Peyer's patch (tissue), 4 donors: ENCODE data around the gene BLOC1S5.

Source experiments
- CTCF ChIP-seq, 6 experiments: fragments of 450-650 bp in 4 of 6; fragments of 200-600 bp in 2 of 6; sonication (generic) in 1 of 6; IDR thresholded peaks; one replicate each; pipeline ENCODE4 v1.5.1; 2017 to 2019; ENCODE audit warnings: antibody characterized with exemption in 6 of 6, mild to moderate bottlenecking in 3 of 6, moderate library complexity in 1 of 6
- POLR2A ChIP-seq, 2 donors: fragments of 450-650 bp; IDR thresholded peaks; one replicate each; pipeline ENCODE4 v1.5.1; 2017; ENCODE audit warnings: antibody characterized with exemption in 2 of 2, mild to moderate bottlenecking in 2 of 2, moderate library complexity in 2 of 2

- TF ChIP-seq CTCF (IDR thresholded peaks at IDR 0.05) (no peak), POLR2A (IDR thresholded peaks at IDR 0.05) (no peak)
These were observed 9.6 kb upstream of the BLOC1S5 start for GRCh38 chr6:8073758-8074157.
